HG02798 (cell line): ENCODE results near the gene NCK2.
"Not testable (repeated sequence)": the region's sequence is repeated elsewhere in the genome, so short reads cannot be mapped to it uniquely, and the experiment has no call there.

Source experiments
- ATAC-seq: cut with Tn5 transposase; IDR thresholded peaks from one replicate; pipeline ENCODE4 v1.9.1; 2021; ENCODE audit warnings: mild to moderate bottlenecking; ENCODE audit not compliant: unreplicated experiment, poor library complexity

The NCK2 gene

GRCh38 chr2:105753380-105753779 is 8.7 kb downstream of the NCK2 start:
- no peak for ATAC-seq

DNA sequence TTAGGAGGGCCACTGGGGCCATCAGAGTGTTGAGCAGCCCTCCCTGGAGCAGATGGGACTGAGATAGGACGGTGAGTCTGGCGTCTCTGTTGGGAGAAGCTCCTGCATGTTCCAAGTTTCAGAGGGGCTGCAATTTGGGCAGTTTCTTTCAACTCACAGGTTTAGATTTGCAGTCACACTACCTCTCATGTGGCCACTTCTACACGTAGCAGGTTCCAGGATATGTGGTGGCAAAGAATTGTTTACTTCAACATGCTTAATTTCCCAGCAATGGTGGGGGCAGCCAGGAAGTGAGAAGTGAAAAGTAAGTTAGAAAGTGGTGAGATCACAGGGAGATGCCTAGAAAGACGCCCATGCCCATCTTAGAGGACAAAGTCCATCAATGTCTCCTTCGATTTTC is 9.3 kb downstream of the NCK2 start:
- no peak for ATAC-seq

GRCh38 chr2:105754994-105755393 is 10.3 kb downstream of the NCK2 start:
- ATAC-seq, result no peak

DNA sequence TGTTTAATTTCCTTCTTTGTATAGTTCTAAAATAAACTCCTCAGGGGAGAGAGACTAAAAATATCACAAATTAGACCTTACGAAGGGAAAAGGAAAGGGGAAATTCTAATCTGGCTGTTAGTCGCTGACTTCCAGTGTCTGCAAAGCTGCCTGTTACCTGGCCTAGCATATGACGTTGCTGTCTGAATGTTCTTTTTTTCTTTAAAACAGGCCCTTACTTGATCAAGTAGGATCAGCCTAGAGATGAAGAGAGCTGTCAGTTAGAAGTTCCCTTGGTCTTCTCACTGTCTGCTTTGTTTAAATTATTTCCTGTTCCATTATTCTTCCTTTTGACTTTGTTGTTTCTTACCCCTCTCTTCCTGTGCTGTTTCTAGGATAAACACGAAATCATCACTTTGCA is 11.2 kb downstream of the NCK2 start:
- ATAC-seq, result no peak

- ATAC-seq, result no peak
Observed at GRCh38 chr2:105756435-105756834, 11.7 kb downstream of the NCK2 start.

DNA sequence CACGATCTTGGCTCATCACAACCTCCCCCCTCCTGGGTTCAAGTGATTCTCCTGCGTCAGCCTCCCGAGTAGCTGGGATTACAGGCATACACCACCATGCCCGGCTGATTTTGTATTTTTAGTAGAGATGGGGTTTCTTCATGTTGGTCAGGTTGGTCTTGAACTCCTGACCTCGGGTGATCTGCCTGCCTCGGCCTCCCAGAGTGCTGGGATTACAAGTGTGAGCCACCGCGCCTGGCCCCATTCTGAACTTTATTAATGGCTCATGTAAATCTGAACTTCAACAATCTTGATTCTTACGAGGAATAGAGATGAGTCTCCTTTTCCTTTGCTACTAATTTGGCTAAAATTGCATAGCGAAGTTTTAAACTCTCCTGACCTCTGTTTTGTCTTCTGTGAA is 12.2 kb downstream of the NCK2 start:
- not testable (repeated sequence) for ATAC-seq

DNA sequence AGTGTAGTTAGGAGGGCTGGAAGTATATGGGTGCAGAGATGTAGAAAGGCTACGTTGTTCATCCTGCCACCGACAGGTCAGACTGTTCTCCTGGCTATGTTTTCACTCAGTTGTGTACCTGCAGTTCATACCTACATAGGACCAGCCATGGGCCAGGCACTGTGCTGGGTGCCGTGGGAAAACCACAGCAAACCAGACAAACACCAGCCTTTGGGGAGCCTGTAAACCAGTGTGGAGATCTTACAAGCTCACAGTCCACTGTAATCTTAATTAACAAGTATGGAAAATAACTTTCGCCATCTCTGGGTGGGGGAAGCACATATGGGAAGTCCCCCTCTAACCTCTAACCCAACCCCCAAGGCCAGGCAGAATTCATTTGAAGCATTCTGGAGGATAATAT is 12.7 kb downstream of the NCK2 start:
- no peak for ATAC-seq

DNA sequence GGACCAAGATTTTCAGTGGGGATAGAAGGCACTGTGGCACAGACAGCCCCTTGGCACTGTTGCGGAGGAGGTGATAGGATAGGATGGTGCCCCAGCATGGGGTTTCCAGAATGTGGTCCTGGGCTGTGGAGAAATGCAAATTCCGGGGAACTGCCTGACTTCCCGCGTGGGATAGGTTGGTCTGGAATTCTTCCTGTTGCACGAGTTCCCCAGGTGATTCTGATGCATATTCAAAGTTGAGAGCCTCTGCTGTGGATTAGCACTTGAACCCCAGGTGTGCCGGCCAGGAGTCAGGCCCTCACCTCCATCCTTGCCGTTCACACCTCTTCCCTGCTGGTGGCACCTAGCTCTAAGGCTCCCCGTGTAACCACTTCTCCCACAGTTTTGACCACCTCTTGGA is 15.5 kb downstream of the NCK2 start:
- ATAC-seq, result no peak

- ATAC-seq, result no peak
Observed at GRCh38 chr2:105760639-105761337, 16.1 kb downstream of the NCK2 start.

- no peak for ATAC-seq
Observed at GRCh38 chr2:105761931-105762515, 17.3 kb downstream of the NCK2 start.

DNA sequence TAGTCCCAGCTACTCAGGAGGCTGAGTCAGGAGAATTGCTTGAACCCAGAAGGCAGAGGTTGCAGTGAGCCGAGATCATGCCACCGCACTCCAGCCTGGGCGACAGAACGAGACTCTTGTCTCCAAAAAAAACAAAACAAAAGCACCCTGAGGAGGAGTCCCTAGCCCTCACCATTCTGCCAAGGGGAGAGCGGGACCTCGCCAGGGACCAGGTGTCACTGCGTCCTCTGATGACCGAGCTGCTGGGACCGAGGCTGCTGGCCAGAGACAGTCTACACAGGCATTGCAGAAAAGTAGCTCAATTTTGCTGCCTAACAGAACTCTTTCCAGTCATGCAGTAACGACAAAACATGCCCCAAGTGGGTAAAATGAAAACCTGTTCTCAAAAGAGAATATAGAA is 18.4 kb downstream of the NCK2 start:
- no peak for ATAC-seq

GRCh38 chr2:105764059-105764458 is 19.3 kb downstream of the NCK2 start:
- ATAC-seq, result no peak

- ATAC-seq, result no peak
Observed at GRCh38 chr2:105765415-105766299, 20.9 kb downstream of the NCK2 start.

- ATAC-seq, result no peak
Observed at GRCh38 chr2:105766300-105766866, 21.7 kb downstream of the NCK2 start.

- no peak for ATAC-seq
Observed at GRCh38 chr2:105768176-105768575, 23.5 kb downstream of the NCK2 start.

GRCh38 chr2:105768961-105769452 is 24.3 kb downstream of the NCK2 start:
- no peak for ATAC-seq

GRCh38 chr2:105769504-105769903 is 24.8 kb downstream of the NCK2 start:
- ATAC-seq, result no peak

GRCh38 chr2:105770149-105770548 is 25.4 kb downstream of the NCK2 start:
- ATAC-seq, result no peak

- not testable (repeated sequence) for ATAC-seq
Observed at GRCh38 chr2:105771291-105771690, 26.6 kb downstream of the NCK2 start.

GRCh38 chr2:105771836-105772235 is 27.1 kb downstream of the NCK2 start:
- no peak for ATAC-seq

DNA sequence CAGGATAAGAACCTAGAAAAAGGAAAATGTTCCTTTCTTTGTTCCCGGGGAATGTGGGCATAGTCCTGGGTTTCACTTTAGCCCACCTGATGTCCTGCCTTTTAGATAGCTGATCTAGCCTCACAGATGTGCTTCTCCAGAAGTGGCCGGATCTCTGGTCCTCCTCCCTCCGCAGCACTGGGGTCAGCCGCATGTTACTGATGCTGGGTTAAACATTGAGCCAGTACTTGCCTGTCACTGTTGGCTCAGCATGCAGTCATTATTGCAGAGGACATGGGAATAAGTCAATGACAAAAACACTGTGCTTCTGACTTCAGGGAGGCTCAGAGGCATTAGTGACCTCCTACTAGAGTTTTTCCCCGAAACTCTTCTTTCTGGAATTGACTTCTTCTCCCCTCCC is 27.6 kb downstream of the NCK2 start:
- ATAC-seq, result no peak
